ENCODE results near the gene EIF5B.
"Not testable (repeated sequence)": the region's sequence is repeated elsewhere in the genome, so short reads cannot be mapped to it uniquely, and the experiment has no call there.

EIF5B gene

DNA sequence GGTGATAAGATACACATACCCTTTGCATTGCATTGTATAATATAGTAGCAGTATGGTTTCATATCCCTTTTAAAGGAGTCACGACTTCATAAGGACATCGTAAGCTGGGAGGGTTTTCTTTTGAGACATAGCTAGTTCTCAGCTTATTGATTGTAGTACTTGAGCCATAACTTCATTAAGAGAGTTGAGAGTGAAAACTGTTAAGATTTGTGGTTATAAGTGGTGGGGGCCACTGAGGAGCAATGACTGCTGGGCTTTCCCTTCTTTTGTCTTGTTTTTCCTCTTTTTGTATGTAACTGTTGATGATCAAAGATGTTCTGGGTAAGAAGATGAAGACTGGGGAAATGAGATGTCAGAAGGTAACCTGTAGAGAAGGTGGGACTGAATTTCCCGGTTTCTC lies 11.0 kb downstream of the EIF5B start:
- no peak overlapping the region for H3K4me3 ChIP-seq (ENCODE audit: low read depth, low read length)
- in situ Hi-C loops (cut with HindIII; ENCODE audit: low sequenced_read_pairs) = no loop called here
- DNase-seq (ENCODE audit: low read depth, low spot score) = no peak
- no peak for TF ChIP-seq CTCF (IDR thresholded peaks at IDR 0.05; ENCODE audit: low read depth, low read length)

GRCh38 chr2:99350194-99350593 lies 13.0 kb downstream of the EIF5B start:
- TF ChIP-seq CTCF (IDR thresholded peaks at IDR 0.05; ENCODE audit: low read depth, low read length) = no peak
- H3K4me3 ChIP-seq (ENCODE audit: low read depth, low read length) = no peak overlapping the region
- no peak for DNase-seq (ENCODE audit: low read depth, low spot score)
- in situ Hi-C loops (cut with HindIII; ENCODE audit: low sequenced_read_pairs) = no loop called here

DNA sequence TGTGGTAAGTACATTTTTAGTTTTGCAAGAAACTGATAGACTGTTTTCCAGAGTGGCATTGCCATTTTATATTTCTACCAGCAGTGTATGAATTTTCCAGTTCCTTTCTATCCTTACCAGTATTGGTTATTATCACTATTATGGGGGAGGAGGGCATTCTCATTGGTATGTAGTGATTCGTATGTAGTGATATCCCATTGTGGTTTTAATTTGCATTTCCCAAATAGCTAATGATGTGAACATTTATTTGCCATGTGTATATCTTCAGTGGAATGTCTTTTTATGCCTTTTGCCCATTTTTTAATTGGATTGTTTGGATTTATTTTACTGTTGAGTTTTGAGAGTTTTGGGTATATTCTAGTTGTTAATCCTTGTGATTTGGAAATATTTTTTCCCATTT lies 16.9 kb downstream of the EIF5B start:
- no peak for TF ChIP-seq CTCF (IDR thresholded peaks at IDR 0.05; ENCODE audit: low read depth, low read length)
- no peak for DNase-seq (ENCODE audit: low read depth, low spot score)
- in situ Hi-C loops (cut with HindIII; ENCODE audit: low sequenced_read_pairs) = no loop called here

GRCh38 chr2:99354825-99355224 lies 17.6 kb downstream of the EIF5B start:
- DNase-seq (ENCODE audit: low read depth, low spot score); in situ Hi-C loops (cut with HindIII; ENCODE audit: low sequenced_read_pairs); H3K4me3 ChIP-seq (ENCODE audit: low read depth, low read length): not testable (repeated sequence)

More for the DNA sequence above, 16.9 kb downstream of the EIF5B start:
- no peak overlapping the region for H3K4me3 ChIP-seq (ENCODE audit: low read depth, low read length)

GRCh38 chr2:99356853-99357252 lies 19.7 kb downstream of the EIF5B start:
- no peak overlapping the region for H3K4me3 ChIP-seq (ENCODE audit: low read depth, low read length)
- DNase-seq (ENCODE audit: low read depth, low spot score) = no peak
- TF ChIP-seq CTCF (IDR thresholded peaks at IDR 0.05; ENCODE audit: low read depth, low read length) = no peak
- in situ Hi-C loops (cut with HindIII; ENCODE audit: low sequenced_read_pairs) = no loop called here

DNA sequence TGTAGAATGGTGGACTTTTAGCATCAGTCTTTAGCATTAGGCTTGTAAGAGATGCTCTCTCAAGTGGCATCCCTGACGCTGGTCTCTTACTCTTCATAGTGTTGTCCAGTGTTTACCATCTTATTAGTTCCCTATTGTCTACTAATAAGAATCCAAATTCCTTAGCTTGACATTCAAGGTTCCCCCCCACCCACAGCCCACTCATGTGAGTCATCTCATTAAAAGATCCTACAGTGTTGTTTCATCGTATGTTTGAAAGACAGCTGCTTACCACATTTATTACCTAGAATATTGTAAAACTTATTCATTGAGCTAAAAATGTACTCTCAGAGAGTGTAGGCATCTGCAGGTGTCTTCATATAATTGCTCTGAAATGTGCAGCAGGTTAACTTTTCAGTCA lies 28.5 kb downstream of the EIF5B start:
- DNase-seq (ENCODE audit: low read depth, low spot score) = no peak
- in situ Hi-C loops (cut with HindIII; ENCODE audit: low sequenced_read_pairs) = no loop called here
- no peak for TF ChIP-seq CTCF (IDR thresholded peaks at IDR 0.05; ENCODE audit: low read depth, low read length)
- H3K4me3 ChIP-seq (ENCODE audit: low read depth, low read length) = no peak overlapping the region

GRCh38 chr2:99368854-99369253 lies 31.7 kb downstream of the EIF5B start:
- H3K4me3 ChIP-seq (ENCODE audit: low read depth, low read length); in situ Hi-C loops (cut with HindIII; ENCODE audit: low sequenced_read_pairs); DNase-seq (ENCODE audit: low read depth, low spot score): not testable (repeated sequence)

- no peak for TF ChIP-seq CTCF (IDR thresholded peaks at IDR 0.05; ENCODE audit: low read depth, low read length)
- no peak for DNase-seq (ENCODE audit: low read depth, low spot score)
- in situ Hi-C loops (cut with HindIII; ENCODE audit: low sequenced_read_pairs) = no loop called here
Measured at GRCh38 chr2:99373144-99373543, 36.0 kb downstream of the EIF5B start.

More at GRCh38 chr2:99373144-99373543, 36.0 kb downstream of the EIF5B start:
- no peak overlapping the region for H3K4me3 ChIP-seq (ENCODE audit: low read depth, low read length)

Data from astrocyte of the spinal cord (primary cell).